ENCODE results near the gene CNTNAP2. TPM values are rescaled to one million over a fixed set of nuclear protein-coding genes. Genes with fewer than 3 reads are reported as not detected.
A peak's percentile ranks its signal among the peaks of the same experiment; 100 is the strongest.

Gene CNTNAP2
- total RNA-seq, 4 donors from 2014 or later, result 0.42 TPM; not detected in 3

- no peaks in the 10 kb centered on the region for H3K9me3 ChIP-seq
- H3K27ac ChIP-seq, result no peak overlapping the region
- WGBS, 2 donors, result 71 to 83% methylated on average over 3 of the region's 3 CpGs
- no peaks in the 10 kb centered on the region for H3K36me3 ChIP-seq
- TF ChIP-seq EP300 (IDR thresholded peaks at IDR 0.05), result no peak
- no peak for TF ChIP-seq CTCF (IDR thresholded peaks at IDR 0.05)
- TF ChIP-seq POLR2A (IDR thresholded peaks at IDR 0.05), result no peak
- no peaks in the 10 kb centered on the region for H3K4me1 ChIP-seq
- DNase-seq (ENCODE audit: low spot score in 2 of 2), result no peak
- no peak overlapping the region for H3K4me3 ChIP-seq
- no peaks in the 10 kb centered on the region for H3K27me3 ChIP-seq
Observed at GRCh38 chr7:148232784-148233183, 2116.2 kb downstream of the CNTNAP2 start.

- H3K4me1 ChIP-seq, result no peaks in the 10 kb centered on the region
- TF ChIP-seq EP300 (IDR thresholded peaks at IDR 0.05), result no peak
- TF ChIP-seq POLR2A (IDR thresholded peaks at IDR 0.05), result no peak
- TF ChIP-seq CTCF (IDR thresholded peaks at IDR 0.05), result no peak
- no peaks in the 10 kb centered on the region for H3K27me3 ChIP-seq
- no peak overlapping the region for H3K4me3 ChIP-seq
- 77 to 93% methylated on average over 1 of the region's 1 CpG for WGBS, 2 donors
- H3K9me3 ChIP-seq, result no peaks in the 10 kb centered on the region
- H3K27ac ChIP-seq, result no peak overlapping the region
- DNase-seq (ENCODE audit: low spot score in 2 of 2), result no peak
- no peaks in the 10 kb centered on the region for H3K36me3 ChIP-seq
Observed at GRCh38 chr7:148234715-148235114, 2118.1 kb downstream of the CNTNAP2 start.

- TF ChIP-seq POLR2A (IDR thresholded peaks at IDR 0.05) (no peak), EP300 (IDR thresholded peaks at IDR 0.05) (no peak), CTCF (IDR thresholded peaks at IDR 0.05) (no peak)
Observed at GRCh38 chr7:148238761-148239325, 2122.2 kb downstream of the CNTNAP2 start.

GRCh38 chr7:148241700-148242293 lies 2125.2 kb downstream of the CNTNAP2 start:
- no peaks in the 10 kb centered on the region for H3K36me3 ChIP-seq
- no peak overlapping the region for H3K27ac ChIP-seq
- no peaks in the 10 kb centered on the region for H3K9me3 ChIP-seq
- no peaks in the 10 kb centered on the region for H3K4me1 ChIP-seq
- H3K27me3 ChIP-seq, result peaks cover 0 to 7% of the 10 kb centered on the region in 2 donors
- H3K4me3 ChIP-seq, result no peak overlapping the region
- no peak for DNase-seq (ENCODE audit: low spot score in 2 of 2)
- 52 to 65% methylated on average over 3 of the region's 3 CpGs for WGBS, 2 donors
- TF ChIP-seq CTCF (IDR thresholded peaks at IDR 0.05) (no peak), POLR2A (IDR thresholded peaks at IDR 0.05) (no peak), EP300 (IDR thresholded peaks at IDR 0.05) (no peak)

More at GRCh38 chr7:148238761-148239325, 2122.2 kb downstream of the CNTNAP2 start:
- H3K4me1 ChIP-seq, result no peaks in the 10 kb centered on the region
- no peak overlapping the region for H3K27ac ChIP-seq
- no peaks in the 10 kb centered on the region for H3K36me3 ChIP-seq
- no peaks in the 10 kb centered on the region for H3K9me3 ChIP-seq
- H3K4me3 ChIP-seq, result no peak overlapping the region
- H3K27me3 ChIP-seq, result no peaks in the 10 kb centered on the region
- no peak for DNase-seq (ENCODE audit: low spot score in 2 of 2)
- WGBS, 2 donors, result 72 to 89% methylated on average over 1 of the region's 1 CpG

GRCh38 chr7:148242294-148242821 lies 2125.8 kb downstream of the CNTNAP2 start:
- peak overlapping the region in 1 of 4 donors; percentile 31 for H3K4me3 ChIP-seq

More at GRCh38 chr7:148242294-148242821, 2125.8 kb downstream of the CNTNAP2 start:
- 7 to 10% methylated on average over 17 of the region's 17 CpGs for WGBS, 2 donors
- DNase-seq (ENCODE audit: low spot score in 2 of 2), result peak in 1 of 2 donors; percentile 30
- TF ChIP-seq POLR2A (IDR thresholded peaks at IDR 0.05) (no peak), CTCF (IDR thresholded peaks at IDR 0.05) (peak; percentile 56 to 68 (median 61))
- Histone ChIP-seq H3K27ac (no peak overlapping the region), H3K4me1 (no peaks in the 10 kb centered on the region), H3K9me3 (no peaks in the 10 kb centered on the region), H3K27me3 (peaks cover 0 to 7% of the 10 kb centered on the region in 2 donors), H3K36me3 (no peaks in the 10 kb centered on the region)

Measured in tibial nerve (tissue), 4 donors.